Measurements from ENCODE around the gene CTIF.
A peak's percentile ranks its signal among the peaks of the same experiment; 100 is the strongest.

CTIF gene

GRCh38 chr18:48621240-48621639, 82.4 kb downstream of the CTIF start:
- FAIRE-seq (no peak), DNase-seq (ENCODE audit: insufficient read length, low spot score) (no peak)

GRCh38 chr18:48621815-48622555, 83.2 kb downstream of the CTIF start:
- DNase-seq (ENCODE audit: insufficient read length, low spot score) = no peak
- FAIRE-seq = no peak
- no peak for TF ChIP-seq CTCF (IDR thresholded peaks at IDR 0.05; ENCODE audit: insufficient read depth, missing control alignments)

More at GRCh38 chr18:48621240-48621639, 82.4 kb downstream of the CTIF start:
- no peak for TF ChIP-seq CTCF (IDR thresholded peaks at IDR 0.05; ENCODE audit: insufficient read depth, missing control alignments)

- TF ChIP-seq CTCF (IDR thresholded peaks at IDR 0.05; ENCODE audit: insufficient read depth, missing control alignments) = no peak
- DNase-seq (ENCODE audit: insufficient read length, low spot score) (no peak), FAIRE-seq (no peak)
Measured at GRCh38 chr18:48622911-48623431, 84.1 kb downstream of the CTIF start.

- no peak for FAIRE-seq
- no peak for DNase-seq (ENCODE audit: insufficient read length, low spot score)
Measured at GRCh38 chr18:48623468-48624235, 84.8 kb downstream of the CTIF start.

GRCh38 chr18:48624856-48625255, 86.0 kb downstream of the CTIF start:
- FAIRE-seq (no peak), DNase-seq (ENCODE audit: insufficient read length, low spot score) (no peak)
- no peak for TF ChIP-seq CTCF (IDR thresholded peaks at IDR 0.05; ENCODE audit: insufficient read depth, missing control alignments)

More at GRCh38 chr18:48623468-48624235, 84.8 kb downstream of the CTIF start:
- no peak for TF ChIP-seq CTCF (IDR thresholded peaks at IDR 0.05; ENCODE audit: insufficient read depth, missing control alignments)

GRCh38 chr18:48627216-48627615, 88.4 kb downstream of the CTIF start:
- TF ChIP-seq CTCF (IDR thresholded peaks at IDR 0.05; ENCODE audit: insufficient read depth, missing control alignments) = no peak
- DNase-seq (ENCODE audit: insufficient read length, low spot score) = no peak
- peak; percentile 21 for FAIRE-seq
